T-helper 2 cell treated with Interferon-gamma antibody and Interleukin-4, amounts not matched to agents 100 ng/mL and 5 ng/mL, for 36 hours (primary cell): Measurements from ENCODE around the gene GABARAPL1. TPM values are rescaled to one million over a fixed set of nuclear protein-coding genes. Genes with fewer than 3 reads are reported as not detected.

Experiments
- total RNA-seq: library from RNA; stranded (reverse); gene quantifications from 2 replicates; pipeline ENCODE4 v1.2.3, GENCODE V29; 2022

The GABARAPL1 gene
- total RNA-seq, 1 donor from 2014 or later: 7.0 TPM

Other genes starting within 250 kb of the GABARAPL1 start
- gene CLEC12A, start 241.5 kb upstream of the GABARAPL1 start, total RNA-seq: 1.8 TPM in 2 replicates
- gene CLEC1B, start 213.8 kb upstream of the GABARAPL1 start, total RNA-seq: not detected in 2 replicates
- gene CLEC12B, start 202.2 kb upstream of the GABARAPL1 start, total RNA-seq: 0.50 TPM in 1 of 2 replicates, not detected in the other
- not detected in 2 replicates for gene CLEC9A, start 182.2 kb upstream of the GABARAPL1 start, total RNA-seq
- gene CLEC1A, start 113.9 kb upstream of the GABARAPL1 start, total RNA-seq: not detected in 2 replicates
- not detected in 2 replicates for gene CLEC7A, start 82.7 kb upstream of the GABARAPL1 start, total RNA-seq
- not detected in 2 replicates for gene OLR1, start 40.7 kb upstream of the GABARAPL1 start, total RNA-seq
- gene TMEM52B, start 33.8 kb upstream of the GABARAPL1 start, total RNA-seq: not detected in 2 replicates
- 0.50 and 0.70 TPM in 2 replicates for gene KLRD1, start 95.0 kb downstream of the GABARAPL1 start, total RNA-seq
- 0.23 and 0.43 TPM in 2 replicates for gene KLRK1, start 177.2 kb downstream of the GABARAPL1 start, total RNA-seq
- gene KLRC4, start 196.9 kb downstream of the GABARAPL1 start, total RNA-seq: not detected in 2 replicates
- not detected in 2 replicates for gene KLRC3, start 207.7 kb downstream of the GABARAPL1 start, total RNA-seq
- not detected in 2 replicates for gene KLRC2, start 223.1 kb downstream of the GABARAPL1 start, total RNA-seq
- not detected in 2 replicates for gene KLRC1, start 240.5 kb downstream of the GABARAPL1 start, total RNA-seq